IMR-90 (cell line): ENCODE data around the gene THAP9. TPM values are rescaled to one million over a fixed set of nuclear protein-coding genes. Genes with fewer than 3 reads are reported as not detected.
"Not testable (repeated sequence)": the region's sequence is repeated elsewhere in the genome, so short reads cannot be mapped to it uniquely, and the experiment has no call there.

Experiments used
- ATAC-seq: fragments of 200-7000 bp; cut with Tn5 transposase; 2 replicates; pipeline ENCODE4 v1.9.1; 2020; ENCODE audit warnings: low read depth, mild to moderate bottlenecking, moderate library complexity
- BruUV-seq: library from RNA; stranded (reverse); fragments of 400-500 nt; replicated peaks from 2 replicates; lab custom pipeline; 2021; lab: Mats Ljungman, UMichigan
- CTCF ChIA-PET: fragments of 300-600 bp; formaldehyde crosslinking; extraction: SDS; loops from one replicate; lab custom pipeline; 2021; ENCODE audit warnings: antibody characterized with exemption; lab: Yijun Ruan, JAX
- POLR2A ChIA-PET: fragments of 300-600 bp; sonication (Branson Sonifier 250); formaldehyde crosslinking; loops from one replicate; lab custom pipeline; 2022; ENCODE audit warnings: antibody characterized with exemption; ENCODE audit not compliant: unreplicated experiment; lab: Charles Lee
- DNase-seq: peaks from one replicate; pipeline ENCODE4 v3.0.0; 2013
- H2AFZ ChIP-seq: replicated peaks from 2 replicates; pipeline ENCODE3; 2013; ENCODE audit warnings: low read length, mild to moderate bottlenecking; ENCODE audit not compliant: poor library complexity
- H2AK5ac ChIP-seq: 2 replicates; pipeline ENCODE4 v1.6.1; 2013; ENCODE audit warnings: low read depth, low read length, inconsistent platforms
- H2AK9ac ChIP-seq: replicated peaks from 2 replicates; pipeline ENCODE3; 2013; ENCODE audit warnings: mild to moderate bottlenecking, low read depth, low read length, moderate library complexity; ENCODE audit not compliant: poor library complexity
- H2BK120ac ChIP-seq: 2 replicates; pipeline ENCODE4 v1.6.1; 2013; ENCODE audit warnings: low read depth, low read length, inconsistent platforms
- H2BK15ac ChIP-seq: 3 replicates; pipeline ENCODE4 v1.6.1; 2013; ENCODE audit warnings: low read depth, low read length, inconsistent platforms
- H2BK20ac ChIP-seq: 2 replicates; pipeline ENCODE4 v1.6.1; 2013; ENCODE audit warnings: low read depth, mild to moderate bottlenecking, inconsistent platforms, low read length, moderate library complexity
- H2BK5ac ChIP-seq: 2 replicates; pipeline ENCODE4 v1.6.1; 2013; ENCODE audit warnings: mild to moderate bottlenecking, low read depth, low read length, inconsistent platforms; ENCODE audit not compliant: poor library complexity, severe bottlenecking
- H3K14ac ChIP-seq: replicated peaks from 2 replicates; pipeline ENCODE4 v1.6.1; 2013; ENCODE audit warnings: low read depth, low read length, inconsistent platforms
- H3K18ac ChIP-seq: 2 replicates; pipeline ENCODE4 v1.6.1; 2013; ENCODE audit warnings: low read depth, low read length, control low read depth
- H3K23ac ChIP-seq: 2 replicates; pipeline ENCODE4 v1.6.1; 2013; ENCODE audit warnings: low read depth, low read length, inconsistent platforms
- H3K27ac ChIP-seq: 2 replicates; pipeline ENCODE4 v1.5.1; 2013; ENCODE audit warnings: mild to moderate bottlenecking, control low read depth, low read length; ENCODE audit not compliant: insufficient read depth
- H3K27me3 ChIP-seq: 2 replicates; pipeline ENCODE4 v1.6.1; 2013; ENCODE audit warnings: low read length; ENCODE audit not compliant: control insufficient read depth, insufficient read depth
- H3K36me3 ChIP-seq: 2 replicates; pipeline ENCODE4 v1.6.1; 2013; ENCODE audit warnings: low read length, mixed read lengths; ENCODE audit not compliant: control insufficient read depth, insufficient read depth
- H3K4ac ChIP-seq: 2 replicates; pipeline ENCODE4 v1.6.1; 2013; ENCODE audit warnings: low read depth, low read length, inconsistent platforms
- H3K4me1 ChIP-seq: 2 replicates; pipeline ENCODE4 v1.6.1; 2013; ENCODE audit warnings: low read length, mixed read lengths; ENCODE audit not compliant: control insufficient read depth, insufficient read depth
- H3K4me2 ChIP-seq: 2 replicates; pipeline ENCODE4 v1.6.1; 2013; ENCODE audit warnings: low read depth, mild to moderate bottlenecking, control low read depth, low read length, moderate library complexity
- H3K4me3 ChIP-seq: 2 replicates; pipeline ENCODE4 v1.5.1; 2013; ENCODE audit warnings: low read depth, mild to moderate bottlenecking, control low read depth, low read length, moderate library complexity; ENCODE audit not compliant: insufficient read depth
- H3K56ac ChIP-seq: 2 replicates; pipeline ENCODE4 v1.6.1; 2013; ENCODE audit warnings: low read length, inconsistent platforms; ENCODE audit not compliant: insufficient read depth; ENCODE audit errors: extremely low read depth
- H3K79me1 ChIP-seq, 2 experiments: 2 replicates each; pipeline ENCODE4 v1.6.1; 2013; ENCODE audit warnings: low read length in 2 of 2, inconsistent platforms in 1 of 2, low read depth in 1 of 2
- H3K9ac ChIP-seq: 2 replicates; pipeline ENCODE4 v1.6.1; 2013; ENCODE audit warnings: low read depth, low read length, control low read depth
- H3K9me1 ChIP-seq: 2 replicates; pipeline ENCODE4 v1.6.1; 2013; ENCODE audit warnings: low read length, inconsistent platforms; ENCODE audit not compliant: insufficient read depth
- H3K9me3 ChIP-seq: 2 replicates; pipeline ENCODE4 v1.6.1; 2013; ENCODE audit warnings: low read length; ENCODE audit not compliant: control insufficient read depth, insufficient read depth
- H4K20me1 ChIP-seq: 2 replicates; pipeline ENCODE4 v1.6.1; 2013; ENCODE audit warnings: low read length, inconsistent platforms; ENCODE audit not compliant: insufficient read depth
- H4K5ac ChIP-seq: 2 replicates; pipeline ENCODE4 v1.6.1; 2013; ENCODE audit warnings: mild to moderate bottlenecking, low read depth, low read length, control low read depth
- H4K8ac ChIP-seq, 2 experiments: 2 replicates each; pipeline ENCODE4 v1.6.1; 2013; ENCODE audit warnings: low read depth in 2 of 2, low read length in 2 of 2, control low read depth in 1 of 2, inconsistent platforms in 1 of 2
- H4K91ac ChIP-seq: 2 replicates; pipeline ENCODE4 v1.6.1; 2013; ENCODE audit warnings: low read depth, low read length, inconsistent platforms; ENCODE audit not compliant: insufficient read depth
- WGBS, 2 experiments: methylation state at CpG; one replicate each; pipeline versions ENCODE4 v1.1.5 to v1.1.7; 2013; ENCODE audit warnings: missing lambda C conversion rate in 2 of 2; ENCODE audit not compliant: insufficient read length in 1 of 2; ENCODE audit errors: extremely low coverage in 2 of 2; 5-methylcytosine and 5-hydroxymethylcytosine counted together
- dilution Hi-C: fragments of 300-500 bp; cut with HindIII; formaldehyde crosslinking; loops from one replicate; pipeline ENCODE4 v1.14.3; 2018; ENCODE audit warnings: low sequenced_read_pairs; ENCODE audit not compliant: unreplicated experiment
- in situ Hi-C: fragments of 300-500 bp; cut with MboI; formaldehyde crosslinking; loops from 3 replicates; pipeline ENCODE4 v1.14.3; 2019; ENCODE audit warnings: low sequenced_read_pairs, inconsistent platforms, mixed read lengths
- intact Hi-C: fragments of 100-400 bp; cut with micrococcal nuclease; formaldehyde crosslinking; loops from 2 replicates; pipeline ENCODE4 v1.10.0; 2022
- polyA plus RNA-seq, 3 experiments: library from polyadenylated mRNA; depleted of rRNA; stranded (reverse); fragments of >200 nt; gene quantifications; 2 replicates each; pipeline ENCODE4 v1.2.3, GENCODE V29; 2012; ENCODE audit warnings: low replicate concordance in 1 of 3
- total RNA-seq: library from RNA; depleted of rRNA; stranded (reverse); fragments of >200 nt; gene quantifications from 2 replicates; pipeline ENCODE4 v1.2.3, GENCODE V29; 2012

Gene THAP9
- total and polyA plus RNA-seq, 2 of the 4 experiments (the other 2 are of a cell fraction), result 0.86 to 2.9 TPM

DNA sequence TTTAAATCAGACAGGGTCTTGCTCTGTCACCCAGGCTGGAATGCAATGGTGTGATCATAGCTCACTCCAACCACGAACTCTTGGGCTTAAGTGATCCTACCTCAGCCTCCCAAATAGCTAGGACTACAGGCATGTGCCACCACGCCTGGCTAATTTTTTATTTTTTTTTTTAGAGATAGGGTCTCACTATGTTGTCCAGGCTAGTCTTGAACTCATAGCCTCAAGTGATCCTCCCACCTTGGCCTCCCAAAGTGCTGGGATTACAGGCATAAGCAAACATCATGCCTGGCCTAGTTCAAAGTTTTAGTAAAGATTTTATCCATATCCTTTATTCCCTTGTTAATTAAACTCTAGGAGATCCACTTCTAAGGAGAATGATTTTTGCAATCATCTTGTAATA lies 40.0 kb upstream of the THAP9 start:
- H3K9ac ChIP-seq, H3K14ac ChIP-seq, H3K27ac ChIP-seq, H2BK20ac ChIP-seq, H2AK9ac ChIP-seq, H3K4me3 ChIP-seq, H3K18ac ChIP-seq, H3K4me1 ChIP-seq, H4K91ac ChIP-seq, H2AK5ac ChIP-seq, H2BK15ac ChIP-seq, H3K23ac ChIP-seq, DNase-seq, dilution Hi-C loops, BruUV-seq, H3K9me1 ChIP-seq, H3K4ac ChIP-seq, intact Hi-C loops, POLR2A ChIA-PET, H3K56ac ChIP-seq, H3K9me3 ChIP-seq, H2BK120ac ChIP-seq, ATAC-seq, in situ Hi-C loops, H4K5ac ChIP-seq, H2AFZ ChIP-seq, H2BK5ac ChIP-seq, H3K4me2 ChIP-seq, H4K8ac ChIP-seq, H3K27me3 ChIP-seq: not testable (repeated sequence)
- no CpG with 5 or more reads among the region's 2 CpGs for WGBS, 2 experiments
- Histone ChIP-seq H4K20me1 (peaks cover 18% of the 10 kb centered on the region; the same call in 1 of the 2 replicates), H3K36me3 (peaks cover 50% of the 10 kb centered on the region), H3K79me1 (peaks cover 22 to 40% of the 10 kb centered on the region in 2 experiments)
- CTCF ChIA-PET, result interaction anchor here (0.7 kb wide), 1 partner anchor 37 kb away, joined by 3 read pairs; no protein-coding TSS in a partner anchor
